ENCODE measurements around the gene ATP11A. TPM values are rescaled to one million over a fixed set of nuclear protein-coding genes. Genes with fewer than 3 reads are reported as not detected.

The ATP11A gene
- total RNA-seq, 1 experiment from 2014 or later: 8.7 TPM

DNA sequence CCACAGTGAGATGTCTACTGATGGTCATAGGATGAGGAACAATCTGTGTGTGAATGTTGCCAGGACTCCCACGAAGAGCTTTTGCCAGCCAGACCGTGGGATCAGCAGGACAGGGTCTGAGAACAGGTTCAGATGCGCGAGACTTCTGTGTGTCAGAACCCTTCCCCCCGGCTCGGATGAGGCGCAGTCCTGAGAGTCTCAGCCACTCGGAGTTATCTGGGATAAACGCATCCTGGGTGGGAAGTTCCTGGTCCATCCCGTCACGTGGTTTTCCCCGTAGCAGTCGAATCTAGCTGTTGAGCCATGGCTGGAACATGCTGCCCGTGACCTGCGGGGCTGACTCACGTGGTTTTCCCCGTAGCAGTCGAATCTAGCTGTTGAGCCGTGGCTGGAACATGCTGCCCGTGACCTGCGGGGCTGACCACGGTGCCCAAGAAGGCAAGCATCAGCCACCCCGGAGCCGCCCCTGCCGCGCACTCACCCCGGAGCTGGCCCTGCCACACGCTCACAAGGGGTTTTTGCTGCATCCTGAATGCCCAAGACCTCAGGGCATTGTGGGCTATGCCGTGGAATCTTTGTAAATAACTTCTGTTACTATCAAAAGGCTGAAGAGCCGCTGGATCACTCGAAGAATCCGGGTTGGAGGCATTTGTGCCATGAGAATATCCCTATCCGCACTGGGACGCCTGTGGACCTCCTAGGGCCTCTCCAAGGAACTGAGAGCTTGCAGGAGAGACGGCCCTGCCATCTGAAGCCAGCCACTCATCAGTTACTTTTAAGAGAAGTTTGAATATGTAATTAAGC is 148.4 kb downstream of the ATP11A start:
- no peaks in the 10 kb centered on the region for H3F3A ChIP-seq (ENCODE audit: low read length, unreplicated experiment)
- no peaks in the 10 kb centered on the region for H3K27me3 ChIP-seq (ENCODE audit: low read length)
- POLR2A ChIA-PET (ENCODE audit: unreplicated experiment): no interaction called here
- no peaks in the 10 kb centered on the region for H3K9me3 ChIP-seq (ENCODE audit: low read length)
- no peaks in the 10 kb centered on the region for H3K36me3 ChIP-seq (ENCODE audit: low read depth, low read length)
- TF ChIP-seq EZH2 (IDR thresholded peaks at IDR 0.05; ENCODE audit: low read length, unreplicated experiment): no peak
- no peak for TF ChIP-seq EZH2phosphoT487 (IDR thresholded peaks at IDR 0.05; ENCODE audit: borderline replicate concordance, low read length)
- TF ChIP-seq CTCF (conservative IDR thresholded peaks at IDR 0.05; ENCODE audit: low read depth, low read length): no peak
- no peak overlapping the region for H3K9ac ChIP-seq (ENCODE audit: low read length)
- no TSS peak for BruUV-seq (replicated peaks)
- no peak overlapping the region for H3K4me3 ChIP-seq (ENCODE audit: low read length)
- ATAC-seq (no peak), DNase-seq (no peak)
- CTCF ChIA-PET: no interaction called here
- H4K20me1 ChIP-seq (ENCODE audit: low read length): no peaks in the 10 kb centered on the region
- no peaks in the 10 kb centered on the region for H3K79me2 ChIP-seq (ENCODE audit: low read length)
- H3K27ac ChIP-seq (ENCODE audit: low read length): no peak overlapping the region
- no peaks in the 10 kb centered on the region for H3K4me1 ChIP-seq (ENCODE audit: insufficient read depth, low read length)
- no peak overlapping the region for H2AFZ ChIP-seq (ENCODE audit: low read length)
- no peak overlapping the region for H3K4me2 ChIP-seq (ENCODE audit: low read length)
- H3K9me2 ChIP-seq (replicated peaks; ENCODE audit: low read length): no peaks in the 10 kb centered on the region
- intact Hi-C loops (cut with micrococcal nuclease): no loop called here

GRCh38 chr13:112838842-112839117 is 148.9 kb downstream of the ATP11A start:
- BruUV-seq (replicated peaks): no TSS peak
- ChIA-PET POLR2A (ENCODE audit: unreplicated experiment) (no interaction called here), CTCF (no interaction called here)
- H3K9me2 ChIP-seq (replicated peaks; ENCODE audit: low read length): no peaks in the 10 kb centered on the region
- no peak overlapping the region for H3K9ac ChIP-seq (ENCODE audit: low read length)
- no peaks in the 10 kb centered on the region for H3F3A ChIP-seq (ENCODE audit: low read length, unreplicated experiment)
- no peaks in the 10 kb centered on the region for H3K27me3 ChIP-seq (ENCODE audit: low read length)
- H3K4me3 ChIP-seq (ENCODE audit: low read length): no peak overlapping the region
- no peaks in the 10 kb centered on the region for H4K20me1 ChIP-seq (ENCODE audit: low read length)
- intact Hi-C loops (cut with micrococcal nuclease): no loop called here
- no peak overlapping the region for H3K27ac ChIP-seq (ENCODE audit: low read length)
- H3K36me3 ChIP-seq (ENCODE audit: low read depth, low read length): no peaks in the 10 kb centered on the region
- H3K9me3 ChIP-seq (ENCODE audit: low read length): no peaks in the 10 kb centered on the region
- ATAC-seq (no peak), DNase-seq (no peak)
- TF ChIP-seq CTCF (conservative IDR thresholded peaks at IDR 0.05; ENCODE audit: low read depth, low read length) (no peak), EZH2 (IDR thresholded peaks at IDR 0.05; ENCODE audit: low read length, unreplicated experiment) (no peak), EZH2phosphoT487 (IDR thresholded peaks at IDR 0.05; ENCODE audit: borderline replicate concordance, low read length) (no peak)
- H3K4me2 ChIP-seq (ENCODE audit: low read length): no peak overlapping the region
- no peak overlapping the region for H2AFZ ChIP-seq (ENCODE audit: low read length)
- H3K4me1 ChIP-seq (ENCODE audit: insufficient read depth, low read length): no peaks in the 10 kb centered on the region
- H3K79me2 ChIP-seq (ENCODE audit: low read length): no peaks in the 10 kb centered on the region

- Histone ChIP-seq H3K27me3 (ENCODE audit: low read length) (no peaks in the 10 kb centered on the region), H3K9me2 (replicated peaks; ENCODE audit: low read length) (no peaks in the 10 kb centered on the region), H3F3A (ENCODE audit: low read length, unreplicated experiment) (no peaks in the 10 kb centered on the region), H3K79me2 (ENCODE audit: low read length) (no peaks in the 10 kb centered on the region), H3K4me1 (ENCODE audit: insufficient read depth, low read length) (no peaks in the 10 kb centered on the region), H3K4me2 (ENCODE audit: low read length) (no peak overlapping the region), H3K9me3 (ENCODE audit: low read length) (no peaks in the 10 kb centered on the region), H3K4me3 (ENCODE audit: low read length) (no peak overlapping the region), H3K27ac (ENCODE audit: low read length) (no peak overlapping the region), H3K36me3 (ENCODE audit: low read depth, low read length) (no peaks in the 10 kb centered on the region), H4K20me1 (ENCODE audit: low read length) (no peaks in the 10 kb centered on the region), H2AFZ (ENCODE audit: low read length) (no peak overlapping the region), H3K9ac (ENCODE audit: low read length) (no peak overlapping the region)
- CTCF ChIA-PET: no interaction called here
- POLR2A ChIA-PET (ENCODE audit: unreplicated experiment): no interaction called here
- BruUV-seq (replicated peaks): no TSS peak
- TF ChIP-seq CTCF (conservative IDR thresholded peaks at IDR 0.05; ENCODE audit: low read depth, low read length): no peak
- no peak for TF ChIP-seq EZH2phosphoT487 (IDR thresholded peaks at IDR 0.05; ENCODE audit: borderline replicate concordance, low read length)
- TF ChIP-seq EZH2 (IDR thresholded peaks at IDR 0.05; ENCODE audit: low read length, unreplicated experiment): no peak
- no peak for DNase-seq
- ATAC-seq: no peak
- intact Hi-C loops (cut with micrococcal nuclease): no loop called here
These were observed 149.7 kb downstream of the ATP11A start for GRCh38 chr13:112839356-112840105.
